Activated CD4-positive, alpha-beta memory T cell treated with anti-CD3 and anti-CD28 coated beads, Interleukin-2, amount 10 ng/mL, durations not matched to agents 7 days and 5 days (primary cell): ENCODE measurements around the gene CCDC74A. TPM values are rescaled to one million over a fixed set of nuclear protein-coding genes. Genes with fewer than 3 reads are reported as not detected.
A peak's percentile ranks its signal among the peaks of the same experiment; 100 is the strongest.
"Not testable (repeated sequence)": the region's sequence is repeated elsewhere in the genome, so short reads cannot be mapped to it uniquely, and the experiment has no call there.

Experiments used
- CTCF ChIA-PET: fragments of 350-600 bp; sonication (Branson Sonifier 250); formaldehyde crosslinking; loops from one replicate; lab custom pipeline; 2021; ENCODE audit warnings: antibody characterized with exemption, inconsistent platforms; lab: Charles Lee
- POLR2A ChIA-PET: fragments of 350-600 bp; sonication (Branson Sonifier 250); formaldehyde crosslinking; loops from one replicate; lab custom pipeline; 2021; ENCODE audit warnings: antibody characterized with exemption; lab: Charles Lee
- DNase-seq: peaks from one replicate; pipeline ENCODE4 v3.0.0-alpha.2; 2020
- H3K27ac Mint-ChIP-seq: one replicate; pipeline ENCODE4 v1.8.0; 2021; ENCODE audit warnings: mild to moderate bottlenecking, mixed read lengths
- H3K27me3 Mint-ChIP-seq: one replicate; pipeline ENCODE4 v1.8.0; 2021; ENCODE audit warnings: mixed read lengths
- H3K36me3 Mint-ChIP-seq: one replicate; pipeline ENCODE4 v1.8.0; 2021; ENCODE audit warnings: low read depth, mixed read lengths
- H3K4me1 Mint-ChIP-seq: one replicate; pipeline ENCODE4 v1.8.0; 2021; ENCODE audit warnings: mixed read lengths
- H3K4me3 Mint-ChIP-seq: one replicate; pipeline ENCODE4 v1.8.0; 2021; ENCODE audit warnings: mild to moderate bottlenecking, mixed read lengths
- H3K9me3 Mint-ChIP-seq: one replicate; pipeline ENCODE4 v1.8.0; 2021; ENCODE audit warnings: mixed read lengths
- total RNA-seq, 2 experiments: library from RNA; stranded (reverse); gene quantifications; one replicate each; pipeline ENCODE4 v1.2.3, GENCODE V29; 2021

Gene CCDC74A
- total RNA-seq, 2 experiments from 2014 or later, result 4.5 to 5.2 TPM

DNA sequence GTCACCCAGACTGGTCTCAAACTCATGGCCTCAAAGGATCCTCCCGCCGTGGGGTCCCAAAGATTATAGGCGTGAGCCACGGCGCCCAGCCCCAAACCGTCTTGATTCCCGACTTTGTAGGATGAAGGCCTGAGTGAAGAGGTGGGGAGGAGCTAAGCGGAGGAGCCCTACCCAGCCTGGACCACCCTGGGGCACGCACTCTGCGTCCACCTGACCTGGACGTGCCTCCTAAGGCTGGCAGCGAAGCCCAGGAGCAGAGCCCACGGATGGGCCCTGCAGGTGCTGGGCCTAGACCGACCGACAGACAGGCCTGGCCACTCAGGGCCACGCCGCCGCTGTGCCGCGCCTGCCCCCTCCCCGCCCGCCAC, 36.2 kb upstream of the CCDC74A start:
- ChIA-PET POLR2A (interaction anchor here (1.3 to 2.1 kb wide), 2 partner anchors 191 to 399 kb away, joined by 4 to 6 read pairs; no protein-coding TSS in a partner anchor), CTCF (interaction anchor here (1.5 to 2.9 kb wide), 2 partner anchors 78 to 181 kb away, joined by 4 to 15 read pairs; no protein-coding TSS in a partner anchor)
- H3K27me3 Mint-ChIP-seq, H3K9me3 Mint-ChIP-seq: not testable (repeated sequence)
- H3K4me3 Mint-ChIP-seq, result peak overlapping the region; percentile 87
- peak; percentile 24 for DNase-seq
- H3K36me3 Mint-ChIP-seq, result peaks cover 35% of the 10 kb centered on the region
- peak overlapping the region; percentile 88 for H3K27ac Mint-ChIP-seq
- H3K4me1 Mint-ChIP-seq, result peaks cover 49% of the 10 kb centered on the region

DNA sequence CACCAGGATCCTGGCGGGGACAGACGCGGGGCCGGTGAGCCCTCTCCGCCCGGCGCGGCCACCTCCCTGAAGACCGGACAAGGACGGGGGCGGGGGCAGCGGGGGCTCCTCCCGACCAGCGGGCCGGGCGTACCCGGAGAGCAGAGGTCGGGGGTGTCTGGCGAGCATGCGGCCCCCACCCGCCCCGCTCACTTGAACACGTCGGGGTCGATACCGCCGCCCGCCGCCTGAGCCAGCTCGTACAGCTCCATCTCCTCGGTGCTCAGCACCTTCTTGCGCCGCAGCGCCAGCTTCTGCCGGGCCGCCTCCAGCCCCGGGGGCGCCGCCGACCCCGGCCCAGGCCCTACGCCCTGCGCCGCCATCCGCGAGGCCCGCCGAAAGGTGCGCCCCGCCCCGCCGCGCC, 35.7 kb upstream of the CCDC74A start, which contains the start of gene MZT2A:
Gene MZT2A (minus strand): TSS at position 383 of the 403 bp plus-strand sequence. CDS start 21 bp downstream, at position 362.
- H3K27me3 Mint-ChIP-seq, H3K9me3 Mint-ChIP-seq, DNase-seq: not testable (repeated sequence)
- Mint-ChIP-seq H3K27ac (peak within 1 kb of the TSS; percentile 96), H3K4me1 (peaks cover 52% of the 10 kb centered on the region), H3K36me3 (peaks cover 35% of the 10 kb centered on the region), H3K4me3 (peak within 1 kb of the TSS; percentile 97)
- CTCF ChIA-PET, result interaction anchor here (0.8 to 2.9 kb wide), 7 partner anchors 35 to 191 kb away, joined by 4 to 15 read pairs (median 7); partner anchors contain the start of gene CCDC74A
- POLR2A ChIA-PET, result interaction anchor here (0.8 to 2.4 kb wide), 6 partner anchors 11 to 400 kb away, joined by 3 to 25 read pairs (median 4); no protein-coding TSS in a partner anchor

GRCh38 chr2:131492418-131493198, 35.1 kb upstream of the CCDC74A start:
- Mint-ChIP-seq H3K9me3 (no peaks in the 10 kb centered on the region), H3K36me3 (peaks cover 39% of the 10 kb centered on the region), H3K27ac (peak overlapping the region; percentile 96), H3K4me3 (peak overlapping the region; percentile 97), H3K4me1 (peaks cover 57% of the 10 kb centered on the region), H3K27me3 (no peaks in the 10 kb centered on the region)
- CTCF ChIA-PET, result interaction anchor here (0.6 to 2.9 kb wide), 20 partner anchors 9 to 1311 kb away, joined by 3 to 36 read pairs (median 4); partner anchors contain the start of genes CCDC74A, FAM168B and SMPD4
- peak; percentile 95 for DNase-seq
- POLR2A ChIA-PET, result interaction anchor here (0.8 to 2.4 kb wide), 10 partner anchors 11 to 762 kb away, joined by 3 to 25 read pairs (median 3); no protein-coding TSS in a partner anchor

GRCh38 chr2:131493199-131493968, 34.3 kb upstream of the CCDC74A start:
- H3K9me3 Mint-ChIP-seq, result no peaks in the 10 kb centered on the region
- DNase-seq, result no peak
- peak overlapping the region; percentile 96 for H3K27ac Mint-ChIP-seq
- POLR2A ChIA-PET, result interaction anchor here (0.8 to 2.4 kb wide), 11 partner anchors 10 to 763 kb away, joined by 3 to 25 read pairs (median 3); no protein-coding TSS in a partner anchor
- no peaks in the 10 kb centered on the region for H3K27me3 Mint-ChIP-seq
- peak overlapping the region; percentile 97 for H3K4me3 Mint-ChIP-seq
- CTCF ChIA-PET, result interaction anchor here (0.6 to 2.9 kb wide), 19 partner anchors 10 to 1312 kb away, joined by 3 to 36 read pairs (median 4); partner anchors contain the start of genes CCDC74A, FAM168B and SMPD4
- H3K4me1 Mint-ChIP-seq, result peaks cover 59% of the 10 kb centered on the region
- H3K36me3 Mint-ChIP-seq, result peaks cover 40% of the 10 kb centered on the region

DNA sequence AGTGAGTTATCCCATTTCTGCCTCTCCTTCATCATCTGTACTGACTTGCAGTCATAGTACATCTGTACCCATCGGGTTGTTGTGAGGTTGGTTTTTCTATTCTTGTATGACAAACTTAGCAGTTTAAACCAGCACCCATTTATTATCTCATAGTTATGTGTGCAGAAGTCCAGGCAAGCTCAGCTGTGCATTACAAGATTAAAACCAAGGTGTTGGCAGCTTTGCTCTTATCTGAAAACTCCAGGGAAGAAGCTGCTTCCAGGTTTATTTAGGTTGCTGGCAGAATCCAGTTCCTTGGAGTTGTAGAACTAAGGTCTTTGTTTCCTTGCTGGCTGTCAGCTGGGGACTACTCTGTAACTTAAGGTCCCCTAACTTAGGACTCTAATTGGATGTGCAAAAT, 32.2 kb upstream of the CCDC74A start:
- H3K27me3 Mint-ChIP-seq, H3K27ac Mint-ChIP-seq, CTCF ChIA-PET, DNase-seq, H3K9me3 Mint-ChIP-seq: not testable (repeated sequence)
- Mint-ChIP-seq H3K36me3 (peaks cover 44% of the 10 kb centered on the region), H3K4me1 (peaks cover 61% of the 10 kb centered on the region), H3K4me3 (peak overlapping the region; percentile 25)
- POLR2A ChIA-PET, result interaction anchor here (1.2 kb wide), 1 partner anchor 12 kb away, joined by 4 read pairs; no protein-coding TSS in a partner anchor

DNA sequence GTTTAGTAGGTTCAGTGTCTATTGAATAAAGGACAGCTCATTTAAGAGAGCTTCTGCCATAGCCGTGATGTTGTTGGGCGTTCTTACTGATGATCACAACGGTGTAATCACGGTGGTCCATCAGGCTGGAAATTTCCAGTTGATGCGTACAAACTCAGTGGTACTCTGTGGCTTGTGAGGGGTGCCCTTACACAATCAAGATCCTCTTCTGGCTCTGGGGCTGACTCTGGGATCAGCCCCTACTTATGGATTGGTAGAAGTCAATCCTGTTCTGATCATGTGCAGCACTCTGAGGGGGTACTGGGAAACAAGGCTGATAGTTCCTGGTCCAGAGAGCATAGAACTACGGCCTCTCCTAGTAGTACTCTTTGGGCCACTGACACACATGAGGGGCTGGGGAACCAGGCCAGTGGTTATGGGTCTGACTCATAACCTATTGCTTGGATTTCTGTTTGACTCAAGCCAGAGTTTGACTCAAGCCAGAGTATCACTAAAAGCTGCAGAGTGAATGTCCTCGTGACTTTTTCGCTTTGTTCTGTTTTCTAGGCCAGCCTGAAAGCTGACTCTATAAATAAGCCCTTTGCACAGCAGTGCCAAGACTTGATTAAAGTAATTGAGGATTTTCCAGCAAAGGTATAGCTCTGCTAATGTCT, 29.2 kb upstream of the CCDC74A start:
- CTCF ChIA-PET, result not testable (repeated sequence)

GRCh38 chr2:131503587-131503986, 24.1 kb upstream of the CCDC74A start:
- Mint-ChIP-seq H3K27ac (peak overlapping the region; percentile 86), H3K36me3 (peaks cover 74% of the 10 kb centered on the region), H3K4me1 (peaks cover 33% of the 10 kb centered on the region)
- not testable (repeated sequence) for H3K9me3 Mint-ChIP-seq, H3K4me3 Mint-ChIP-seq, DNase-seq, H3K27me3 Mint-ChIP-seq
- ChIA-PET POLR2A (interaction anchor here (2.8 kb wide), 1 partner anchor 10 kb away, joined by 25 read pairs; no protein-coding TSS in a partner anchor), CTCF (interaction anchor here (3.5 kb wide), 1 partner anchor 10 kb away, joined by 36 read pairs; no protein-coding TSS in a partner anchor)

More for the DNA sequence above, 29.2 kb upstream of the CCDC74A start:
- peaks cover 55% of the 10 kb centered on the region for H3K4me1 Mint-ChIP-seq
- H3K27me3 Mint-ChIP-seq, POLR2A ChIA-PET, H3K9me3 Mint-ChIP-seq, H3K4me3 Mint-ChIP-seq: not testable (repeated sequence)
- peaks cover 49% of the 10 kb centered on the region for H3K36me3 Mint-ChIP-seq
- peak; percentile 35 for DNase-seq
- H3K27ac Mint-ChIP-seq, result peak overlapping the region; percentile 71

GRCh38 chr2:131504082-131504750, 23.5 kb upstream of the CCDC74A start:
- POLR2A ChIA-PET, result interaction anchor here (2.8 kb wide), 1 partner anchor 11 kb away, joined by 25 read pairs; no protein-coding TSS in a partner anchor
- DNase-seq, H3K4me3 Mint-ChIP-seq, H3K27me3 Mint-ChIP-seq, H3K9me3 Mint-ChIP-seq: not testable (repeated sequence)
- Mint-ChIP-seq H3K27ac (peak overlapping the region; percentile 86), H3K36me3 (peaks cover 70% of the 10 kb centered on the region), H3K4me1 (peaks cover 27% of the 10 kb centered on the region)
- CTCF ChIA-PET, result interaction anchor here (0.6 to 3.5 kb wide), 2 partner anchors 10 to 14 kb away, joined by 3 to 36 read pairs; no protein-coding TSS in a partner anchor

DNA sequence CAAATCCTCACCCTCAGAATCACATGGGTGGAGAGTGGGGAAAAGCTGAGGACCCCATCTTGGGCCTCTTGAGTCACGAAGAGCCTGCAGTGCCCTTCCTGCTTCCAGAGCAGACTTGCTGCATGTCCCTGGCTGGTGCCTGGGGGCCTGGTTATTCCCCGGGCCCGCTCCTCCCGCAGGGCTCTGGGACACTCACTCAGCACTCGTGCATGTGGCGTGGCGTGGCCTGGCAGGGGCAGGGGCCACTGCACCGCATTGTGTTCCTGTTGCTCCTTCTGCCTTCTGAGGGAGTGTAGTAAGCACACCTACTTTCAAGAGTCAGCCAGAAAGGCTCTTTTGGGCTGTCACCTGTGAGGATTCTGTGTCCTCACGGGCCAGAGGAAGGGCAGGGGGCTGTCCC, 18.1 kb upstream of the CCDC74A start:
- Mint-ChIP-seq H3K27ac (no peak overlapping the region), H3K4me3 (no peak overlapping the region), H3K4me1 (peaks cover 11% of the 10 kb centered on the region), H3K36me3 (peaks cover 47% of the 10 kb centered on the region), H3K27me3 (no peaks in the 10 kb centered on the region), H3K9me3 (no peaks in the 10 kb centered on the region)
- ChIA-PET POLR2A (no interaction called here), CTCF (no interaction called here)
- no peak for DNase-seq

GRCh38 chr2:131511291-131511968, 16.3 kb upstream of the CCDC74A start:
- H3K27me3 Mint-ChIP-seq, H3K4me1 Mint-ChIP-seq, H3K9me3 Mint-ChIP-seq, POLR2A ChIA-PET, H3K27ac Mint-ChIP-seq, CTCF ChIA-PET, H3K4me3 Mint-ChIP-seq, DNase-seq: not testable (repeated sequence)
- H3K36me3 Mint-ChIP-seq, result peaks cover 36% of the 10 kb centered on the region
